RKO (cell line): Measurements from ENCODE around the gene MRPL19.
A peak's percentile ranks its signal among the peaks of the same experiment; 100 is the strongest.

ENCODE experiments used
- DNase-seq: peaks from one replicate; pipeline ENCODE4 v3.0.0-alpha.2; 2016; ENCODE audit warnings: low spot score

The MRPL19 gene

DNA sequence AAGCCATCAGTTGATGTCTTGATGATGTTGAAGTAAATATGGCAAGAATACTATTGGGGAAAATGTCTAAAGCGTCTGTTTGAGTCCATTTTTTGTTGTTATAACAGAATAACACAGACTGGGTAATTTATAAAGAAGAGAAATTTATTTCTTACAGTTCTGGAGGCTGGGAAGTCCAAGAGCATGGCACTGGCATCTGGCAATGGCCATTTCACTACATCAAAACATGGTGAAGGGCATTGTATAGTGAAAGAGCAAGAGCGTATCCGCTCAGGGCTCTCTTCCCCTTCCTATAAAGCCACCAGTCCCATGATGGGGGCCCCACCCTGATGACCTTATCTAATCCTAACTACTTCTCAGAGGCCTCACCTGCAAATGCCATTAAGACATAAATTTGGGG lies 29.6 kb upstream of the MRPL19 start:
- no peak for DNase-seq

DNA sequence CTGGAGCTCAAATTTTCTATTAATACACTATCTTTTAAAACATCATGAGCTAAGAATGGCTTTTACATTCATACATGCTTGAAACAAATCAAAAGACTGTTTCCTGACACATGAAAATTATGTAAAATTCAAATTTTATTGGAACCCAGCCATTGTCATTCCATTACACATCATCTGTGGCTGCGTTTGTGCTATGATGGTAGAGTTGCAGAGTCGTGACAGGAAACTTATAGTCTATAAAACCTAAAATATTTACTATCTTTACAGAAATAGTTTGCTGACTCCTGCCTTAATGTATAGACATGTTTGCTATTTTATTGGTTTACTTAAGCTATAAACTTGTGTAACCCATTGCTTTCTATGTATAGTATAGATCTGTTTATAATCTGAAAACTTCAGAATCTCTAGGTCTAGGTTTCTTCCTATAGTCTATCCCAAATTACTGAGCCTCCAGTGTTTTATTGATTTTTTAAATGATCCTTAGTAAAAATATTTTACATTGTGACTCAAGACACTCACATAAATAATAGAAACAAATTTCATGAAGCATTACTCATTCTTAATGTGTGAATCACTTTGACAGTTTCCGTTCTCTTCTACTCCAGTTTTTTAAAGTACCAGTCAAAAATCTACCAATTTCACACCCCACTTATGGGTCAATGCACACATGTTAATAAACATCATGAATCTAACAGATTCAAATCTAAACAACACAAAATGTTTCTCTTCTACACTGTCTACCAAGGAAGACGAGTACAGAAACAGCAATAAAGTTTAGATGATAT lies 26.4 kb upstream of the MRPL19 start:
- DNase-seq = peak; percentile 68

DNA sequence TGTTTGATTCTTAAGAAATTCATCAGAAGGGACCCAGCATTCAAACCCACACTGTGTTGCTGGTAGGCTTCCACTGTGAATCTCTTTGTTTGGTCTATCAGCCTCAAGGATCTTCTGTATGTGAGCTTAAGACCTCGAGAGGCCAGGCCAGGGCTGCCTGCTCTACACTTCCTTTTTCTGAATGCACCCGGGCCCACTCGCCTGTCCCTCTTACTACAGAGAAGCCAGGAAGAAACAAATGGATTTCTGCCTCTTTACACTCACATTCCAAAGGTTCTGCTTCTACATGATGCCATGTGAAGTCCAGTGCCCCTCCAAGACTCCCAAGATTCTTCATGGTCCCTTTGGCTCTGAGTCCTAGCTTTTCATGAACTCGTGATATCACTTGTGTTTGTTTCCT lies 25.4 kb upstream of the MRPL19 start:
- DNase-seq = no peak

DNA sequence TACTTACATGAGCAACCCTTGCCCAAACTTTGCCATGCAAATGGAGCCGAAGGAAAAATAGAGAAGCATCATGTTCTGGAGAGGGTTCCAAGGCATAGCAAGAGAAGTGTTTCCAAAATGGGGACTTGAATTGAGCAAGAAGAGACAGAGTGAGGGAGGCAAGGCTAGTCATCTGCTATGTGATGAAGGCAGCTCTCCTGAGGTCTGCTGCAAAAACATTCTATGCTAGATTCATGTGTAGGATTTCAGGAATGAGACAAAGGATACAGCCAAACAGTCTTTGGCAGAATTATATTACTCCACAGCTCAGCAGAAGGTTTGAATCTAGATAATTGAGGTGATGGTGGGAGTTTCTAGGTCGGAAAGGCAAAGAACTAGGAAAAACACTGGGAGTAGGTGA lies 24.1 kb upstream of the MRPL19 start:
- no peak for DNase-seq

DNA sequence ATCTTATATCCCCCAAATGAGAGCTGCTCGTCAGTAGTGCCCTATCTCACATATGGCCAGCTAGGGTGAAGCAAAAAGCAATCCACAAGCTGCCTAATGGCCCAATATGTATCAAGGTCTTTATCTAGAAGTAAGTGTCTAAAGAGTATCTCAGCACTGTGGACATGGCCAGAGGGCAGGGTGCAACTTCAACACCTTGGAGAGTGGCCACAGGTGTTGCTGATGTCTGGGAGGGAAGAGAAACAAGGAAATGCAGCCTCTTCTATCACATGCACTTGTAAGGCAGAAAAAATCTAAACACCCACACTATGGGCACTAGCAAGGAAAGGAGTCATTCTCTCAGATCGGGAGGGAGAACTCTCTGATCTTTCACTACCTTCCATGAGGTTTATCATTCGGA lies 23.7 kb upstream of the MRPL19 start:
- DNase-seq = no peak

DNA sequence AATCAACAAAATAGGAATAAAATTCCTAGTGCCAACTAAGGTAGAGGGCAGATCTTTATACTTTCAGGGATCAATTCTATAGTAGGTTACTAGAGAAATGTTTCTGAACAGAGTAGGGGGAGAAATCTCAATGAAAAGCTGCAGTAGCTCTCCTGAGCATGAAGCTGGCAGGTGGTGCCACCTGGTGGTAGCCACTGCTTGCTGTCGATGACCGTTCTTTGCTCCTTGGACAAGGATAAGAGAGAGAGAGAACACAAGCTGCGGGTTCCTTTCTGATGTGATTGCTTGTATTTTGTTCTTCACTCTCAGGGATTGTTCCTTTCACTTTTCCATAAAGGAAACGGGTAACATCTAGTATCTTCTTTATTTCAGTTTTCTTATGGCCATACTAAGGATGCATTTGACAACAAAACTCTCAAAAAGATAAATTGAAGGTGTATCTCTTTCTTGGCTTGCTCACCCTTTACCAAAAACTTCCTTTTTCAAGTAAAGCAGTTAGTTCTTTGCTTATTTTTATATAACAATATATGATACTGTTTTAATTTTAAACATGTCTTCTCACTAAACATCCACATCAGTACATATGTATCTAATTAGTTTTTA lies 18.6 kb upstream of the MRPL19 start:
- peak; percentile 76 for DNase-seq

DNA sequence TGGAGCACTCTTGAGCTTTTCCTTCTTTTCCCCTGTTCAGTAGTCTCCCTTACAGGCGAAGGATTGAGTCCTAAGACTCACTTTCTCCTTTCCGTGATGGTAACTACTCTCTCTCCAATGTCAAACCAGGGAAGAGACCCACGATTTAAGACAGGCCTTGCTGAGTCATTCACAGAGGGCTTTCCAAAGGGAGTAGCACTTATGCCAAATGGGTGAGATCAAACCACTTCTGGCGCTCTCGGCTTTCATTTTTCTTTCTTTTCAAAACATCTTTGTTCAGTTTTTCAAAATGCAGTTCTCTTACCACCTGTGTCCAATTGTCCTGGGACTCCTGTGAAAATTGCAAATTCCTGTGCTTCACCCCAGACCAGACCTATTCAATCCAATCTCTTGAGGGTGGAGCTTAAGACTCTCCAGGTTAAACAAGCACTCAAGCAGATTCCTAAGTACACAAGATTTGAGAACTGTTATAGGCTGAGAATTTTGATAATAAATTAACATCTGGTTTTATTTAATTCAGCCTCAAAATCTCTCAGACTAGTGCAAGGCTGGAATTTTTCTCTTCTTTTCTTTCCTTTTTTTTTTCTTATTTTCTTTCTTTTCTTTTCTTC lies 14.4 kb upstream of the MRPL19 start:
- no peak for DNase-seq

DNA sequence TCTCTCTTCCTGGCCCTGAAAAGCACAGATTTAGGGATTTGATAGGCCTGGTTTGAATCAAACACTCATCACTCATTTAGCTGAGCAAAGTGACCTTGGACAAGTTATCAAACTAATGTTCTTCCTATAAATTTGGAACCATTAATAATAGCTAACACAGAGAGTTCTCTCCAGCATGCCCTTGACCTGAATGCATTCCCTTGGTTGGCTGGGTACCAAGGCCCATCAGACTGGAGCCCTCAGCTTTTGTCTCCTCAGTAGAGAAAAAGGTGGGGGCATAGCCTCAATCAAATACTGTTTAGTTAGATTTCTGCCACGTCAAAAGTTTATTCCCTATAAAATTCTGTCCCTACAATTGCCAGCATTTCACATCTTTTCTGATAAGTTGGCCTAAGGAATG lies 13.8 kb upstream of the MRPL19 start:
- no peak for DNase-seq

DNA sequence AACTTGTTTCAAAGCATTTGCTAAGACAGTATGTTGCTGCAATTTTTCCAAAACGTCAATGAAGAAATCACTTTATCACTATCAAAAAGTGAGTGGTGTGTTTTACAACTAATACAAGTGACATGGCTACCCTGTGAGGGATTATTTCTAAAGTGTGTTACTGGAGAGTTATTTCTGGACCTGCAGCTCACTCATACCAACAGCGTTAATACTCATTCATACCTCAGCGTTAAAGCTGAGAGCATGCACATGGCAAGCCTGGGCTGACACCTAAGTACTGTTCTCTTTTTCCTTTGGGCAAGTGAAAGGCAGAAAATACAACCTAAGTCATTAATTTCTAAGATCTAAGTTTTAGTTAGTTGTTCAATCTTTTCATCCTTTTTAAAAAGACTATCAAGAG lies 13.0 kb upstream of the MRPL19 start:
- DNase-seq = no peak

DNA sequence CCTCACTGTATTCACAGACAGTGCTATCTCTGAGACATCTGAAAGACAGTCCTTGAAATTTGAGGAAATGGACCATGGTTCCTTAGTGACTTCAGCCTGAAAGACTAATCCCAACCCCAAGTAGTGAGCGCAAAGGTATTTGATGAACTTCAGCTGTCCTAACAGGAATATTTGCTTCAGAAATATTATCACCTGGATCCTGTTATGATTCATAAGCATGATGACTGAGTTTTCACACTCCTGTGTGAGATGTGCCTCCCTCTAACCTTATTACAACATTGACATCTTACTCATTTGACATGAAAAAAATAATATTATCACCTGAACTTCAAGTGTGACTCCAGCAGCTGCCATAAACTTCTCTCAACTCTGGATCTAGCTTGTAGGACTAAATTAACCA lies 11.6 kb upstream of the MRPL19 start:
- no peak for DNase-seq

DNA sequence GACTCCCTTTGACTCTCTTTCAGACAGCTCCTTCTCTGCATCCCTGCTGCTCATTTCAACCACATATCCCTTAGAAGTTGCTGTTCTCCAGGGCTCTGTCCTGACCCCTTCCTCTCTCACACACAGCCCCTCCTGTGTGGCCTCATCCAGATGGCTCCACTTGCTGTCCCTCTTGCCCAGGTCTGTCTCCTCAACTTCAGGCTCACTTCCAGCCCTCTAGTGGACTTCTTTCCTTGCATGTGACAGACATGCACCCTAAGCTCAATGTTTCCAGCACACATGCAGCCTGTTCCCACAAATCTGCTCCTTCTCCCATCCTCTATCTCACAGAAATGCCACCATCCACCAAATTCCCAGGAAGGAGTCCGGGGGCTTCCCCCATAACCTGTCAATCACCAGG lies 9.0 kb upstream of the MRPL19 start:
- DNase-seq = no peak

DNA sequence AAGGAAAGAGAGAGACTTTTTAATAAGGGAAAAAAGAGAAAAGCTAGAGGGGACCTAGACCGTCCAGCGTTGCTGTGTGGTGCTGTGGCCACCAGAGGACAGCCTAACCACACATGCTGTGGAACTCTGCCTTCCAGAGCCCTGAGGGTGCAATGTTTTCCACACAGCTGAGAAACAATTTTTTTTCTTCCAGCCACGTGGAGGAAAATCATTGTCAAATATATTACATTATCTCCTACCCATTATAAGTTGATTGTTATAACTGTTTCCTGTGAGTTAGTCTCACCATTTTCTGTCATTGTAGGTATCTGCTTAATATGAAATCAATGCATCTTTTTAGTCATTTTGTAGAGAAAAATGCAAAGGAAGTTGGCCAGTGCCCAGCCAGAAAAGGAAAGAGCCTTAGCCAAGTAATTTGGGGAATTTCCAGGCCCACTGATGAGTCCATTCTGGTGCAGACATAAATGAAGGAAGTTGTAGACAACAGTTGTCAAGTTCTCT lies 5.9 kb upstream of the MRPL19 start:
- peak; percentile 75 for DNase-seq

DNA sequence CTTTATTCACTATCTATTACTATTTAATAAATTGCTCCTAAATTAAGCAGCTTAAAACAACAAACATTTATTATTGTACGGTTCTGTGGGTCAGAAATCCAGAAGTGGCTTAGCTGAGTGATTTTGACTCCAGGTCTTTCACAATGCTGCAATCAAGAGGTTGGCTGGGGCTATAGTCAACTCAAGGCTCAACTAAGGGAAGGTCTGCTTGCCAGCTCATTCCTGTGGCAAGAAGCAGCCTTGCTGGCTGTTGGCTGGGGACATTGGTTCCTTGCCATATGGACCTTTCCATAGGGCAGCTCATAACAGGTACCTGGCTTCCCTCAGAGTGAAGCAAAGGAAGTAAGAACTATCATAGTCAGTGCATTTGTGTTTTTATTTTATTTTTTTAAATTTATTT lies 5.0 kb upstream of the MRPL19 start:
- DNase-seq = no peak

DNA sequence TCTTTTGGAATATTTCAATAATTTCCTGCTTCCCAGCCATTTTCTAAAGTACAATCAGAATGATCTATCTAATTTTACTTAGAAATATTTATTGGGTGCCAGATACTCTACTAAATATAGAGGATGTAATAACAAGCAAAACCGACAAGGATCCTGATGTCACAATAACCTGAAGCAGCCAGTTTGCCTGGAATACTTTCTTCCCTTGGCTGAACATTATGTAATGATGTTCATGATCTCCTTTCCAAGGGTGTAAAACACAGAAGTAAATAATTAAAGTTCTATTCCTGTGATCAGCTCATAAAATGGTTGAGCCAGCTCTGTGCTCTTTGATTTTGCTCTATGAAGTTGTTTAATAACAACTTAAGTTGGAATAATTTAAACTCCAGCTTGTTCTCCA lies 2.6 kb upstream of the MRPL19 start:
- no peak for DNase-seq

DNA sequence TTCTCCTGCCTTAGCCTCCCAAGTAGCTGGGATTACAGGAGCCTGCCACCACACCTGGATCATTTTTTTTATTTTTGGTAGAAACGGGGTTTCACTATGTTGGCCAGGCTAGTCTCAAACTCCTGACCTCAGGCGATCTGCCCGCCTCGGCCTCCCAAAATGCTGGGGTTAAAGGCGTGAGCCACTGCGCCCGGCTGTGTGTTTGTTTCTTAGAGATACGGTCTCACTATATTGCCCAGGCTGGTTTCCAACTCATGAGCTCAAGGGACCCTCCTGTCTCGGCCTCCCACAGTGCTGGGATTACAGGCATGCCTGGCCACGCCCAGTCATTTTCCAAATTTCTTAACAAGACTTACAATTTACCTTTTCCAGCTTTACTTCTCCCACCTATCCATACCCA lies 940 bp upstream of the MRPL19 start:
- no peak for DNase-seq

DNA sequence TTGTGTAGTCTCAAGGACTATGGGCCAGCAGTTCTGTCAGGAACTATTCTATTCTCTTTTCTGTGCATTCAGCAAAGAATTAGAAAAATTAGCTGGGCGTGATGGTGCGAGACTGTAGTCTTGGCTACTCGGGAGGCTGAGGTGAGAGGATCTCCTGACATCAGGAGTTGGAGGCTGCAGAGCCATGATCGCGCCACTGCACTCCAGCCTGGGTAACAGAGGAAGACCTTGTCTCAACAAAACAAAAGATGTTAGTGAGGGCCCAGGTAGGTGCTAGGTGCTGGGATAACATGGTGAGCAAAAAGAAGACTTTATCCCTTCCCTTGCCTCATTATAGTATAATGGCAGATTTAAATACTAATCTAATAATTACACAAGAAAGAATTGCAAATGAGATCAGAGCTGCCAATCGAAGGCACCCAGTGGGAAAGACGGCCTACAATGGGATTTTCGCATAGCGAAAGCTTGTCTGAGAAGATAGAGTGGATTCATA lies 447 bp upstream of the MRPL19 start:
- DNase-seq = no peak

DNA sequence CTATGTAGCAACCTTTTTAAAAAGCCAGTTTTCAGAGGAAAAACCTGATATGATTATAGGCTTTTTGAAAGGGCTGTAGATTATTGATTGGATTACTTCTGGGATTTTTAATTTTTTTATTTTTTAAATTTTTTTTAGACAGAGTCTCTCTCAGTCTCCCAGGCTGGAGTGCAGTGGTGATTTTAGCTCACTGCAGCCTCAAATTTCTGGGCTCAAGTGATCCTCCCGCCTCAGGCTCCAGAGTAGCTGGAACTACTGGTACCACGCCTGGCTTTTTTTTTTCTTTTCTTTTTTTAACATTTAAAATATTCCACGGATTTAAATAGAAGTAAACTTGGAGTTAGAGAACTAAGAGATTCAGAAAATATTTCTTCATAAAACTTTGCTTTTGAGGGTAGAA lies 1.2 kb downstream of the MRPL19 start:
- DNase-seq = peak; percentile 49

DNA sequence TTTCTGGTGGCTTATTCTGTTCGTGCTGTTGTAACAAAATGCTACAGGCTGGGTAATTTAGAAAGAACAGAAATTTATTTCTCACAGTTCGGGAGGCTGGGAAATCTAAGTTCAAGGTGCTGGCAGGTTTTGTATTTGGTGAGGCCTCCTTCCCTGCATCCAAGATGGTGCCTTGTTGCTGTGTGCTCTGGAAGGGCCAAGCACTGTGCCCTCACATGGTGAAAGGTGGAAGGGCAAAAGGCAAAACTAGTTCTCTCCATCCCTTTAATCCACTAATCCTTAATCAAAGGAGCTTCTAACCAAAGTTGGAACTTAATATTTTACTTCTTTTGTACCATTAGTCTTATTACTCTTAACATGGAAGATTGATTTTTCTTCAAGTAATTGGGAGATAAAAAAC lies 7.4 kb downstream of the MRPL19 start:
- DNase-seq = no peak

DNA sequence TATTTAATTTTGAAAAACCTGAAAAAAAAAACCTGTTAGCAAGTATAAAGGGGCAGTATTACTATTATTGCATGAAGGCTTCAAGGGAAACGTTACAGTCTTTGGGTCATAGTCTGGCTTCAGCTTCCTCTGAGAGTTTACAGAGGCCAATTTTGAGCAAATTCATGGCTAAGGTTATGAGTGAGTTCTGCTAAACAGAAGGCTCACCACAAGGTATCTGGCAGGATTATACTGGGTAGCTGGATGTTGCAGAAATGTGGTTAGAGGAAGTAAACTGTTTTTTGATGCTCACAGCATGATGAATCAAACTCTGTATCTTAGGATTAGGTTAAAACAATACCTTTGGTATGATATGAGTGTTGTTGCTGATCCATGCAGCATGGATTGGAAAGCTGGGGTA lies 9.3 kb downstream of the MRPL19 start:
- no peak for DNase-seq

DNA sequence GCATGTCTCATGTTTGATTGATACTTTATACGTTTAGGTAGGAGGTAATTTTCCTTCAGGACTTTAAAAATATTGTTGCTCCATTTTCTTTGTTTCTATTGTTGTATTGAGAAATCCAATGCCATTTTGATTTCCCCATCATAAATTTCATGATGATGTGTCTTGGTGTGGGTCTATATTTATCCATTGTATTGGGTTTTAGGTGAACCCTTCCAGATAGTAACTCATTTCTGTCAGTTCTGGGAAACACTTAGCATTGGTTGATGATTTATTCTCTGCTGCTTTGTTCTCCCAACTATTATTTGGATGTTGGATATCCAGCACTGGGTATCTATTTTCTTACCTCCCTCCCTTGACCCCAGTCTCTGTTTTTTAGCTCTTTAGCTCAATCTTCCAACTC lies 10.0 kb downstream of the MRPL19 start:
- no peak for DNase-seq

DNA sequence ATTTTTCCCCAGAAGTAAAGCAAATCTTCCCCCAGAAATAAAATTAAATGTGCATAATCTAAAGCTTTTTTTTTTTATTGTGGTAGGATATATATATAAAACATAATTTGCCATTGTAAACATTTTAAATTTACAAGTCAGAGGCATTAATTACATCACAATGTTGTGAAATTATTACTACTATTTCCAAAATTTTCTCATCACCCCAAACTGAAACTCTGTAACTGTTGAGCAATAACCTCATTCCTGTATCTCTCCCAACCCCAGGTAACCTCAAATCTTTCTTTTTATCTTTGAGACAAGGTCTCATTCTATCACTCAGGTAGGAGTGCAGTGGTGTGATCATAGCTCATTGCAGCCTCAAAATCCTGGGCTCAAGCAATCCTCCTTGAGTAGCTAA lies 11.2 kb downstream of the MRPL19 start:
- DNase-seq = no peak

DNA sequence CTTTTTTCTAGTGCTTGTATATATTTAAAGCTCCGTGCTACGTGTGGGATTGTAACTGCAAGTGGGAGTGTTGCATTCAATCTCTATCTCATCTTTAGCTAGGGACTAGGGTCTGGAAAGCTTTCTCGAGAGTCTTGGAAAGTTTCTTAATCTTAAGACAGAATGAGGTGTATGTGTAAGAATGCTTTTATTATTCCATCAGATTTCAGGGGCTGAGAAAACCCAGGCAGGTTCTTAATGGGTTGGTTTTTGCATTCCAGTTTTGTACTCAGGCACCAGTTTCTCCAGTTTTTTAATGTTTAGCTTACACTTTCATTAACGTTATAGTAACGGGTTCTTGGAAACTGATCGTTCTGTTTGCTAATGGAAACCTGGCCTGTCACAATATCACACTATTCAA lies 20.3 kb downstream of the MRPL19 start:
- DNase-seq = no peak

DNA sequence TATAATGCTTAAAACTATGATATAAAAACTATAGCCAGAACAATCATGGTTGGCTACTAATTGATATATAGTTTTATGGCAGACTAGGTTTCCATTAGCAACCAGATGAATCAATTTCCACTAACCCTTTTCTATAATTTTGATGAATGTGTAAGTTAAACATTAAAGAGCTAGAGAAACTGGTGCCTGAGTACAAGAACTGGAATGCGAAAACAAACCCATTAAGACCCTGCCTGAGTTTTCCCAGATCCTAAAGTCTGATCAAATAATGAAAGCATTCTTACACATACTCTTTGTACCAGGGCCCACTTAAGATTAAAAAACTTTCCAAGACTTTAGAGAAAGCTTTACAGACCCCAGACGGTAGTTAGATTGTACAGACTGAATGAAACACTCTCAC lies 21.3 kb downstream of the MRPL19 start:
- DNase-seq = no peak
